Umbilical cord (tissue), 2 donors: Measurements from ENCODE around the gene UHRF1. TPM values are rescaled to one million over a fixed set of nuclear protein-coding genes. Genes with fewer than 3 reads are reported as not detected.
A peak's percentile ranks its signal among the peaks of the same experiment; 100 is the strongest.
"Not testable (repeated sequence)": the region's sequence is repeated elsewhere in the genome, so short reads cannot be mapped to it uniquely, and the experiment has no call there.

Source experiments
- DNase-seq: peaks from one replicate; pipeline ENCODE4 v3.0.0-alpha.2; 2015; ENCODE audit warnings: low spot score
- total RNA-seq: library from RNA; depleted of rRNA; stranded (reverse); fragments of >200 nt; gene quantifications from one replicate; pipeline ENCODE4 v1.2.3, GENCODE V29; 2014; ENCODE audit warnings: low replicate concordance; ENCODE audit not compliant: insufficient read depth

Gene UHRF1
- total RNA-seq, 1 donor from 2014 or later, result 4.6 TPM

DNA sequence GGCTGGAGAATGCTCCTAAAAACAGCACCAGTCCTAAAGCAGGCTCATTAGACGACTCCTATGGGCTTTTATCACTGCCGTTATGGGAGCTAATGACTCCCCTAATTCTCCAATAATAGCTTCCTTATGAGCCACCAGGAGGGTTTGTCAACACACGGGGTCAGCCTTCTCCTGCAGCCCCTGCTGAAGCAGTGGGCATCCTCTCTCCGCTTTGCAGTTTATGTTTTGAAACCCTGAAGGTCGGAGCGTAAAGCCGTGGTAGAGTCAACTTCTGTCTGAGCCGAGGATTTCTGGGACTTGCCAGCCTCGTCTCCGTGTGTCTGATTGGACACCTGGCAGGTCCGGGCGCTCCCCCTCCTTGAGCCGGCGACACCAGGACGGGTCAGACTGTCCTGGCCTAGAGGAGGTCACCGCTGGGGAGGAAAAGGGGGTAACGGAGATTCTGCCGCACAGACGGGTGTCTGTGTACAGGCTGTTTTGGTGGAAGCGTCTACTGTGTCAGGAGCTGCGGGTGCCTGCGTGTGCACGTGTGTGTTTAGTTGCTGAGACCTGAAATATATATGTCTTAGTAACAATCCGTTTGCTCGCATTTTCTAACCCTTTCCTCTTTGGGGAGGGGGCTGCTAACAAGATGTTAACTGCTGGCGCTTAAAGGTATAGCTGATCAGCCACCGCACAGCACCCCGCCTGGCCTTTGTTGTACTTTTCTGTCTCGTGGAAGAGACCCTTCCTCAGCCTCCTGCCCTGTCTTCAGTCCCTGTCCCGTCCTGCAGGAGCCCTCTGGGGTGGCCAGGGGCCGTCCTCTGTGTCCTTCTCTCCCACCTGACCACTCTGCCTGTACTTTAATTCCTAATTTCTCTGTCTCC is 61.5 kb downstream of the UHRF1 start:
- no peak for DNase-seq

DNA sequence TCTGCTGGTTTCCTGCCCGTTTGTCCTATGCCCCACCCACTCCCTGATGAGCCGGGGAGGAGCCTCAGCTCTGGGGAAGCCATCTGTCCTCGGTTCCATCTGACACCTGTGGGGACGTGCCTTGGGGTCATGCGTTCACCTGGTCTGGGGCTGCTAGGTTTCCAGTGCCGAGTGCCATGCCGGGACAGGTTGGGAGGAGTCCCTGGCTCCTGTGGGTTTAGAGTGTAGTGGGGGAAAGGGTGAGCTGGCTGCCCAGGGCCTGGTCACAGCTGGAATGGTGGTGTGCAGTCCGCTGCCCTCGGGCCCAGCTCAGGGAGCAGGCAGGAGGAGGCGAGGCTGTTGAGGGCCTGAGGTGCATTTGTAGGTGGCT is 62.1 kb downstream of the UHRF1 start:
- no peak for DNase-seq

GRCh38 chr19:4971816-4972495 is 62.7 kb downstream of the UHRF1 start:
- DNase-seq, result no peak

- no peak for DNase-seq
Measured at GRCh38 chr19:4972509-4973230, 63.4 kb downstream of the UHRF1 start.

- DNase-seq, result no peak
Measured at GRCh38 chr19:4974880-4975469, 65.7 kb downstream of the UHRF1 start.

- DNase-seq, result not testable (repeated sequence)
Measured at GRCh38 chr19:4975601-4976000, 66.3 kb downstream of the UHRF1 start.

GRCh38 chr19:4976401-4977298 is 67.3 kb downstream of the UHRF1 start:
- DNase-seq, result peak; percentile 72

DNA sequence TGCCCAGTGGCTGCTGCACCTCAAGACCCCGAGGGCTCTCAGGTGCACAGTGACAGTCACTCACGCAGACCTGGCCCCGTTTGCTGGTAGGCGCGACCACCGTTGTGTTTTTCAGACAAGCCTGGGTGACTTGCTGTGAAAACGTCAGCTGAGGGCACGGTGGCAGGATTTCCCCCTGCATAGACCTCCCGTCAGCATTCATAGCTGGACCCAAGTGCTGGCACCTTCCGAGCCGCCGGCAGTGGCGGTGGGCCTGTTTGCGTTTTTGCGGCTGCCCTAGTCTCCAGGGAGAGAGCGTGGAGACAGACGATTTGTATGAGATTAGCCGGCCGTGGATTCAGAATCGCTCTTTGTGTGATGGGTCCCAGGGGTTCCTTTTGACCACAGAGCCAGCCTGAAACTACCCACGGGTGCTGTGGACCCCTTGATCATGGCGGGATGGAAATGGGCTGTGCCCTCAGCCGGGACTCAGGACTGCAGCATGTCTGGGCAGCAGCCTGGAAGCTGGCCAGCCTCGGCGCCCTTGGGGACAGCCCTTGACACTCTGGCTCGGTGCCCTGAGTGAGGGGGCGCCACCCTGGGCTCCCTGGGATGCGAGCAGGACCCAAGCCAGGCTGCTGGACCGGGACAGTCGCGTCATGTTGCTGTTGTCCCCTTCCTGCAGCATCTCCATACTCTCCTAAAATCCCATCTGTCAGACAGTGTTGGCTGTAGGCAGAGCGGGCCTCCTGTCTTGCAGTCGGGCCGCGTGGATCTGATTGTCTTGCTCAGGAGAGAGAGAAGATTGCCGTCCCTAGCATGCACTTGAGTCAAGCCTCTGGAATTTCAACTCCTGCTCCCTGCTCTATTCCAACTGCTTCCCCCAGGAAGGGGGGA is 68.2 kb downstream of the UHRF1 start:
- DNase-seq, result peak; percentile 80

- no peak for DNase-seq
Measured at GRCh38 chr19:4979211-4979807, 70.0 kb downstream of the UHRF1 start.

GRCh38 chr19:4980067-4980466 is 70.8 kb downstream of the UHRF1 start:
- DNase-seq, result no peak

GRCh38 chr19:4980838-4981680 is 71.8 kb downstream of the UHRF1 start:
- DNase-seq, result no peak

DNA sequence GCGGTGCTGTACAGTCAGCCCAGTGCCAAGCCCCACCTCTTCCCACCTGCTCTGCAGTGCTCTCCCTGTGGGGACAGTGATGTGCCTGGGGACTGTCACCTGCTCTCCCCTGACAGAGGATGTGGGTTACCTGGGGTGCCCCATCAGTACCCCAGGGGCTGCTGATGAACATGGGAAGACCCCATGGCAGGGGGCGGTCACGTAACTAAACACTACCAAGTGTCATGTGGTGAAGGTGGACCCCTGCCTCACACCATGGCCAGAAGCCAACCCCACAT is 72.3 kb downstream of the UHRF1 start:
- DNase-seq, result no peak

- no peak for DNase-seq
Measured at GRCh38 chr19:4983346-4984105, 74.2 kb downstream of the UHRF1 start.

GRCh38 chr19:4984106-4984380 is 74.7 kb downstream of the UHRF1 start:
- DNase-seq, result no peak

DNA sequence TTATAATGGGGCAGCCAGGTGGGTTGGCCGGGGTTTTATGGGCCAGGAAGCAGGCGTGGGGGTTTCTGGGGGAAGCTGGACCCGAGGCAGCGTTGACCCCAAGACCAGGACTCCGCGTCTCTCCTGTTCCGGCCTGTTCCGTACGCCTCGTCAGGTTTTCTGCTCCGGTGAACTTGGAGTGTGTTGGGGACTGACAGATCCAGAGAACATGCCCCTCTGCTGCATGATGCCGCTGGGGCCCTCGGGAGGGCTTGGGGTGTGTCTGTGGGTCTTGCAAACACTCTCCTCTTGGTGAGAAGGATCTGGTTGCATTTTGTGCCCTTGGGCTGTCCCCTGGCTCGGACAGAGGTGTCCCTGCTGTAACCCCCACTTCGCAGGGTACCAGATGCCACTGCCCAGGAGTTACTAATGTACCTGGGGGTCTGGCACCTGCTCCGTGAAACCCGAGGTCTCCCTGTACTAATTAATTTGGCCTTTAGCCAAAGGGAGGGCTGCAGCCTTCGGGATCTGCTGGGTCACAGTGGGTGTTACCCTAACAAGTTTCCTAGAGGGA is 75.2 kb downstream of the UHRF1 start:
- DNase-seq, result no peak

GRCh38 chr19:4985551-4985991 is 76.3 kb downstream of the UHRF1 start:
- DNase-seq, result no peak

DNA sequence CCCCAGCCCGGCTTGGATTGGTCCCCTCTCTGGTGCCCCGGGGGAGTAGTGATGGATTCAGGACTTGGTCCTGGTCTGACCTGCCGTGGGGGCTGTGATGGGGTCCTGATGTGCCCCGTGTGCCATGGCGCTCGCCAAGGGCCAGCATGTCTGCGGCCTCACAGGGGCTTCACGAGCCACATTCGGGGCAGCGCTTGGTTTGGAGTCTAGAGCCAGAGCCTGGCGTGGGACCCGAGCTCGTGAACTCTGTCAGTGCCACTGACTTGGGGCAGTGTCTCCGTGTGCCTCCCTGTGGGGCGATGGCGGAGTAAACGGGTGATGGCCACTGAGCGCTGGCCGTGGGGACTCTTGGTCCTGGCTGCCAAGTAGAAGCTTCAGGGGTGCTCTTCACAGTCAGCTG is 76.8 kb downstream of the UHRF1 start:
- DNase-seq, result no peak

DNA sequence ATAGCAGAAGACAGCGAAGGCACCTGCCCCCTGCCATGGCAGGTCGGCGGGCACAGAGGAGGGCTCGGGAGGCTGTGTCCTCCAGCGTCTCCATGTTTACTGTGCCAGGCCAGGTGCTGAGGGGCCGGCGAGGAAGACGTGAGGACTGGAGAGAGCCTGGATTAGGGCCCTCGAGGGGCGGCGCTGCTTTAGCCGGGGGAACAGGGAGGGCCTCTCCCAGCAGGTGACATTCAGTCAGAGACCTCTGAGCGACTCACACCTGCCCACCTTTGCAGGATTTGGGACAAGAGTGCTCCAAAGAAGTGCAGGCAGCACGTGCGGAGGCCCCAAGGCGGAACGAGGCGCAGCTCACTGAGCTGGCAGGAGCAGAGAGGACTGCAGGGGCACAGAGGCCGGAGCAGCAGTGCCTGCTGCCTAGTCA is 77.2 kb downstream of the UHRF1 start:
- no peak for DNase-seq
